Measurements from ENCODE around the gene SMURF1. TPM values are rescaled to one million over a fixed set of nuclear protein-coding genes. Genes with fewer than 3 reads are reported as not detected.

SMURF1 gene
- total and polyA plus RNA-seq, 2 of the 8 experiments (the other 6 are each of a cell fraction or from before 2014, with no cell fraction given), result 9.6 to 24.5 TPM

DNA sequence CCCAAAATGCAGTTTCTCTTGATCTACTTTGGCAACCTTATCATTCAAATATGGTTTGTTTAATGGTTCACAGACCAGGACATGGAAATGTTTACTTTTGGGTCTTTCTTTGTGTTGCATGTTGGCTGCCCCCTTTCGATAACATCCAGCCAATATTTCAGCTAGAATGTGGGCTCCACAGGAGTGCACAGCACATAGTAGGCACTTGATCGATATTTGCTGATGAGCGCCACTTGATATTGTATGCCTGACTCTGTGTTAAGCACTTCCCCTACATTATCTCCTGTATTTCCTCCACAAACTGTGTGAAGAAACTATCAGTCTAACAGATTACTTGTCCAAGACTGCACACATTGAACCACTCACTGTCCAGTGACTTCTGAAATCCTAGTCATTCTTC, 60.2 kb downstream of the SMURF1 start (continued):
- TF ChIP-seq SIRT6 (IDR thresholded peaks at IDR 0.05; ENCODE audit: low read length) (no peak), NANOG (IDR thresholded peaks at IDR 0.05; ENCODE audit: insufficient read depth, low read depth, low read length, poor library complexity, severe bottlenecking) (no peak)

Measured in H1 (cell line).